Mesenchymal stem cell (in vitro differentiated cells and primary cell): Measurements from ENCODE around the gene KIF26B.

ENCODE experiments used
- DNase-seq: peaks from one replicate; pipeline ENCODE4 v3.0.0-alpha.2; 2013
- H2AFZ ChIP-seq: one replicate; pipeline ENCODE4 v1.6.1; 2013; ENCODE audit warnings: low read depth, mild to moderate bottlenecking, control low read depth, inconsistent platforms, low read length, moderate library complexity
- H2AK5ac ChIP-seq: 2 replicates; pipeline ENCODE4 v1.6.1; 2013; ENCODE audit warnings: low read length, moderate library complexity, mild to moderate bottlenecking, inconsistent platforms; ENCODE audit not compliant: severe bottlenecking
- H2BK120ac ChIP-seq: one replicate; pipeline ENCODE4 v1.6.1; 2013; ENCODE audit warnings: low read depth, mild to moderate bottlenecking, inconsistent platforms, low read length, moderate library complexity
- H2BK12ac ChIP-seq, 2 experiments: one replicate each; pipeline ENCODE4 v1.6.1; 2013; ENCODE audit warnings: inconsistent platforms in 2 of 2, low read length in 2 of 2, mild to moderate bottlenecking in 2 of 2, moderate library complexity in 2 of 2, control low read depth in 1 of 2
- H2BK15ac ChIP-seq: one replicate; pipeline ENCODE4 v1.6.1; 2013; ENCODE audit warnings: mild to moderate bottlenecking, low read depth, inconsistent platforms; ENCODE audit not compliant: poor library complexity, severe bottlenecking
- H2BK5ac ChIP-seq: 2 replicates; pipeline ENCODE4 v1.6.1; 2013; ENCODE audit warnings: low read depth, mild to moderate bottlenecking, low read length, control low read depth, inconsistent platforms; ENCODE audit not compliant: poor library complexity, severe bottlenecking
- H3K14ac ChIP-seq, 2 experiments: one replicate each; pipeline ENCODE4 v1.6.1; 2013; ENCODE audit warnings: inconsistent platforms in 2 of 2, low read length in 2 of 2, control low read depth in 1 of 2, mild to moderate bottlenecking in 1 of 2, moderate library complexity in 1 of 2
- H3K18ac ChIP-seq, 2 experiments: one replicate each; pipeline ENCODE4 v1.6.1; 2013; ENCODE audit warnings: inconsistent platforms in 2 of 2, low read length in 2 of 2, control low read depth in 1 of 2, low read depth in 1 of 2, mild to moderate bottlenecking in 1 of 2
- H3K23ac ChIP-seq, 2 experiments: one replicate each; pipeline ENCODE4 v1.6.1; 2013; ENCODE audit warnings: inconsistent platforms in 2 of 2, low read length in 2 of 2, mild to moderate bottlenecking in 2 of 2, moderate library complexity in 2 of 2, control low read depth in 1 of 2
- H3K27ac ChIP-seq: 2 replicates; pipeline ENCODE4 v1.5.1; 2013; ENCODE audit warnings: mild to moderate bottlenecking, moderate library complexity, low read length, control low read depth, inconsistent platforms; ENCODE audit not compliant: poor library complexity, severe bottlenecking
- H3K27me3 ChIP-seq, 2 experiments: 2 replicates each; pipeline versions ENCODE4 v1.6.1 to v1.7.0; 2013; ENCODE audit warnings: low read length in 2 of 2, mild to moderate bottlenecking in 2 of 2, moderate library complexity in 2 of 2, control low read depth in 1 of 2, inconsistent platforms in 1 of 2; ENCODE audit not compliant: control insufficient read depth in 1 of 2, insufficient read depth in 1 of 2
- H3K36me3 ChIP-seq, 2 experiments: 2 replicates each; pipeline versions ENCODE4 v1.6.1 to v1.7.0; 2013; ENCODE audit warnings: low read length in 2 of 2, control low read depth in 1 of 2, inconsistent platforms in 1 of 2, low read depth in 1 of 2, mild to moderate bottlenecking in 1 of 2; ENCODE audit not compliant: insufficient read depth in 2 of 2, control insufficient read depth in 1 of 2
- H3K4ac ChIP-seq, 2 experiments: one replicate each; pipeline ENCODE4 v1.6.1; 2013; ENCODE audit warnings: inconsistent platforms in 2 of 2, low read length in 2 of 2, mild to moderate bottlenecking in 2 of 2, moderate library complexity in 2 of 2, control low read depth in 1 of 2, low read depth in 1 of 2
- H3K4me1 ChIP-seq: 2 replicates; pipeline ENCODE4 v1.6.1; 2013; ENCODE audit warnings: low read depth, low read length, control low read depth; ENCODE audit not compliant: control insufficient read depth, insufficient read depth
- H3K4me2 ChIP-seq: 2 replicates; pipeline ENCODE4 v1.6.1; 2013; ENCODE audit warnings: low read length, mild to moderate bottlenecking, inconsistent platforms; ENCODE audit not compliant: poor library complexity, severe bottlenecking
- H3K4me3 ChIP-seq, 2 experiments: 2 replicates each; pipeline versions ENCODE4 v1.5.1 to v1.7.0; 2013; ENCODE audit warnings: low read length in 2 of 2, mild to moderate bottlenecking in 2 of 2, control low read depth in 1 of 2, low read depth in 1 of 2; ENCODE audit not compliant: insufficient read depth in 1 of 2
- H3K79me1 ChIP-seq: replicated peaks from 2 replicates; pipeline ENCODE4 v1.6.1; 2013; ENCODE audit warnings: mild to moderate bottlenecking, control low read depth, low read length, inconsistent platforms; ENCODE audit not compliant: poor library complexity, severe bottlenecking
- H3K9ac ChIP-seq: 2 replicates; pipeline ENCODE4 v1.7.0; 2013; ENCODE audit warnings: mild to moderate bottlenecking, low read length, moderate library complexity
- H3K9me3 ChIP-seq: 2 replicates; pipeline ENCODE4 v1.7.0; 2013; ENCODE audit warnings: mild to moderate bottlenecking, low read length; ENCODE audit not compliant: control insufficient read depth
- H4K8ac ChIP-seq: one replicate; pipeline ENCODE4 v1.6.1; 2013; ENCODE audit warnings: inconsistent platforms, mild to moderate bottlenecking, low read length, moderate library complexity
- H4K91ac ChIP-seq: one replicate; pipeline ENCODE4 v1.6.1; 2013; ENCODE audit warnings: mild to moderate bottlenecking, low read length, inconsistent platforms
- WGBS: methylation state at CpG from one replicate; pipeline ENCODE4 v1.1.7; 2013; ENCODE audit warnings: mixed read lengths; 5-methylcytosine and 5-hydroxymethylcytosine counted together

The KIF26B gene

GRCh38 chr1:245306628-245307410, 152.0 kb downstream of the KIF26B start:
- H3K4me2 ChIP-seq = no peak overlapping the region
- H2AFZ ChIP-seq = no peak overlapping the region
- no peak overlapping the region for H4K8ac ChIP-seq
- H3K4me1 ChIP-seq = peaks cover 7% of the 10 kb centered on the region
- no peaks in the 10 kb centered on the region for H3K36me3 ChIP-seq
- H3K9me3 ChIP-seq = no peaks in the 10 kb centered on the region
- no peak overlapping the region for H4K91ac ChIP-seq
- no peak overlapping the region for H3K4me3 ChIP-seq
- H3K18ac ChIP-seq = no peak overlapping the region
- H3K14ac ChIP-seq = no peak overlapping the region
- H3K27ac ChIP-seq = no peak overlapping the region
- no peak overlapping the region for H2BK120ac ChIP-seq
- no peak overlapping the region for H2BK12ac ChIP-seq
- H3K4ac ChIP-seq = no peak overlapping the region
- H3K27me3 ChIP-seq = peaks cover 0 to 6% of the 10 kb centered on the region in 2 experiments
- 57% methylated on average over 11 of the region's 12 CpGs for WGBS
- no peak overlapping the region for H3K23ac ChIP-seq
- no peak overlapping the region for H2BK5ac ChIP-seq
- DNase-seq = peak; percentile 43
- no peak overlapping the region for H2AK5ac ChIP-seq
- no peak overlapping the region for H2BK15ac ChIP-seq
- H3K79me1 ChIP-seq = no peaks in the 10 kb centered on the region
- H3K9ac ChIP-seq = no peak overlapping the region

GRCh38 chr1:245310571-245311531, 156.1 kb downstream of the KIF26B start:
- Histone ChIP-seq H4K91ac (peak overlapping the region; percentile 89), H3K9ac (peak overlapping the region; percentile 2), H3K23ac (no peak overlapping the region), H3K4me2 (peak overlapping the region; percentile 86), H2AFZ (peak overlapping the region; percentile 29), H3K27me3 (peaks cover 0 to 6% of the 10 kb centered on the region in 2 experiments), H2BK12ac (peak overlapping the region in 1 of 2 experiments; percentile 23), H3K14ac (peak overlapping the region in 1 of 2 experiments; percentile 53), H4K8ac (peak overlapping the region; percentile 99), H2BK15ac (peak overlapping the region; percentile 39), H3K9me3 (no peaks in the 10 kb centered on the region), H2BK5ac (no peak overlapping the region), H3K4me1 (peaks cover 9% of the 10 kb centered on the region), H3K79me1 (no peaks in the 10 kb centered on the region), H2AK5ac (no peak overlapping the region), H3K36me3 (no peaks in the 10 kb centered on the region), H3K4ac (peak overlapping the region; percentile 3 to 60), H3K4me3 (peak overlapping the region in 1 of 2 experiments; percentile 62), H2BK120ac (peak overlapping the region; percentile 71), H3K18ac (peak overlapping the region; percentile 84 to 90), H3K27ac (no peak overlapping the region)
- peak; percentile 74 for DNase-seq
- 7% methylated on average over 21 of the region's 22 CpGs for WGBS

DNA sequence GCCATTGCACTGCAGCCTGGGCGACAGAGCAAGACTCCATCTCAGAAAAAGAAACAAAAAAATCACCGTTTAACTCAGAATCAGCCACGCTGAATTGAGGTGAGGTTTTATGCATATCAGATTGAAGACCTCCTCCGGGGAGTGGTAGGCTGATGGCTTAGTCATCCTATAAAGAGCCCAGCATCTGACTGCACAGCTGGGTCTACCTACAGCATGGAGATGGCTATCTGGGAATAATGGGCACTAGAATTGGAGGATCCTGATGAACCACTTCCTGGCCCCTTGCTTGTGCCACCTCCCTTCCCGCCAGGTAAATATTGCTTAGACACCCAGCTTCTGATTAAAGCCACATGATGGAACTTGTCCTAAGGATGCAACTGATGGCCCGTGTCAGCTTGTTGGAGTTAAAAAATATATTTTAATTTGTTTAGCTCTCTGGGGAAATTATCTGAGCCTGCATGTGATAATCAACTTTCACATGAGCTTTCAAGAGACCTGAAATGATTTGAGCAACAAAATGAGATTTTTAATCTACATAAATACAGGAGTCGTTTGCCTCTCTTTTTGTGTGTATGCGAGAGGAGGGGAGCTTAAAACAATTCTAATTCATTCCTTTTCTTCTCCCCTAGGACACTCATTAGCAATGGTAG, 157.2 kb downstream of the KIF26B start:
- Histone ChIP-seq H3K18ac (no peak overlapping the region), H3K27me3 (peaks cover 0 to 2% of the 10 kb centered on the region in 2 experiments), H3K27ac (no peak overlapping the region), H3K14ac (no peak overlapping the region), H2AK5ac (no peak overlapping the region), H2BK120ac (no peak overlapping the region), H3K4me2 (no peak overlapping the region), H3K4me1 (peaks cover 9% of the 10 kb centered on the region), H3K23ac (no peak overlapping the region), H3K36me3 (no peaks in the 10 kb centered on the region), H3K79me1 (no peaks in the 10 kb centered on the region), H3K9me3 (no peaks in the 10 kb centered on the region), H3K9ac (no peak overlapping the region), H4K8ac (no peak overlapping the region), H3K4ac (no peak overlapping the region), H2AFZ (no peak overlapping the region), H4K91ac (no peak overlapping the region), H3K4me3 (no peak overlapping the region), H2BK5ac (no peak overlapping the region), H2BK15ac (no peak overlapping the region), H2BK12ac (no peak overlapping the region)
- WGBS = 87% methylated on average over 5 of the region's 8 CpGs
- DNase-seq = no peak
